ENCODE data around the gene TASOR2. TPM values are rescaled to one million over a fixed set of nuclear protein-coding genes. Genes with fewer than 3 reads are reported as not detected.

The TASOR2 gene
- total and polyA plus RNA-seq, 8 donors = 6.0 to 362 (median 50.1) TPM

DNA sequence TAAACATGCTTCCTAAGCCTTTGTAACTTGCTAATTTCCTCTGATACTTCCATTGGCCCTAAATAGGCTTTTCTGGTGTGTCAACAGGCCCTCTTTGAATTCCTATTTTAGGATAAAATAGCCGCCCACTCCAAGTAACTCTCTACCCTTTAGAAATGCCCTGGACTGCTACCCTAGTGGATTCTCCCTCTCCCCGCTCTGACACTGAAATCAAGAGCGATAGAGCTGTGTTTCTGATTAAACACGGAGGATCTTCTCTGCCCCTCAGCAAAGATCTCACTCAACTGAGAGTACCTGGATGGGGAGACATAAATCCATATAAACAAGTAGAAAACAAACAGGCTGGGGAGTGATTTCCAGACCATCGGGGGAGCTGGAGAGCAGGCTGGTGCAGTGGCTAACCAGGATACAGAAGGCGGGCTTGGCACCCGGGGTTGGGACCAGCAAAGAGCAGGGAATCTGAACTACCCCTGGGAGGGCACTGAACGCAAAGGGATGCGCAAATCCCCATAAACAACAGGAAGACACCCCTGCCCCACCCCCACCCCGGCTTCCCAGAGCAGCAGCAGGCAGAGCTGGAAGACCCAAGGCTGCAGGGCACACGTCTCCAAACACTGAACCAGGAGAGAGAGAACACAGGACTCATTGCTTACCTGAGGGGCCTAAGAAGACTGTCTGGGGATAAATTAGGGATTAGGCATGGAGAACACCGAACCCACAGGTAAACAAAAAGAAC lies 20.8 kb upstream of the TASOR2 start:
- H3K4me3 ChIP-seq = no peak overlapping the region
- TF ChIP-seq POLR2A (IDR thresholded peaks at IDR 0.05) (no peak), POLR2AphosphoS5 (IDR thresholded peaks at IDR 0.05) (no peak), EP300 (IDR thresholded peaks at IDR 0.05) (no peak)
- TF ChIP-seq, protein P1, sequence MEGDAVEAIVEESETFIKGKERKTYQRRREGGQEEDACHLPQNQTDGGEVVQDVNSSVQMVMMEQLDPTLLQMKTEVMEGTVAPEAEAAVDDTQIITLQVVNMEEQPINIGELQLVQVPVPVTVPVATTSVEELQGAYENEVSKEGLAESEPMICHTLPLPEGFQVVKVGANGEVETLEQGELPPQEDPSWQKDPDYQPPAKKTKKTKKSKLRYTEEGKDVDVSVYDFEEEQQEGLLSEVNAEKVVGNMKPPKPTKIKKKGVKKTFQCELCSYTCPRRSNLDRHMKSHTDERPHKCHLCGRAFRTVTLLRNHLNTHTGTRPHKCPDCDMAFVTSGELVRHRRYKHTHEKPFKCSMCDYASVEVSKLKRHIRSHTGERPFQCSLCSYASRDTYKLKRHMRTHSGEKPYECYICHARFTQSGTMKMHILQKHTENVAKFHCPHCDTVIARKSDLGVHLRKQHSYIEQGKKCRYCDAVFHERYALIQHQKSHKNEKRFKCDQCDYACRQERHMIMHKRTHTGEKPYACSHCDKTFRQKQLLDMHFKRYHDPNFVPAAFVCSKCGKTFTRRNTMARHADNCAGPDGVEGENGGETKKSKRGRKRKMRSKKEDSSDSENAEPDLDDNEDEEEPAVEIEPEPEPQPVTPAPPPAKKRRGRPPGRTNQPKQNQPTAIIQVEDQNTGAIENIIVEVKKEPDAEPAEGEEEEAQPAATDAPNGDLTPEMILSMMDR (IDR thresholded peaks at IDR 0.05) = no peak
- intact Hi-C loops (cut with DNase I; ENCODE audit: low total_unique reads) = no loop called here
- H3K27ac ChIP-seq = no peak overlapping the region
- H3K27me3 ChIP-seq = no peaks in the 10 kb centered on the region
- no peaks in the 10 kb centered on the region for H3K36me3 ChIP-seq
- H3K9me3 ChIP-seq = no peaks in the 10 kb centered on the region
- WGBS, 5 donors = 65 to 71% (median 70%) methylated on average over 12 of the region's 12 CpGs
- no peak for DNase-seq
- peaks cover 18 to 72% (median 62%) of the 10 kb centered on the region in 4 donors for H3K4me1 ChIP-seq

DNA sequence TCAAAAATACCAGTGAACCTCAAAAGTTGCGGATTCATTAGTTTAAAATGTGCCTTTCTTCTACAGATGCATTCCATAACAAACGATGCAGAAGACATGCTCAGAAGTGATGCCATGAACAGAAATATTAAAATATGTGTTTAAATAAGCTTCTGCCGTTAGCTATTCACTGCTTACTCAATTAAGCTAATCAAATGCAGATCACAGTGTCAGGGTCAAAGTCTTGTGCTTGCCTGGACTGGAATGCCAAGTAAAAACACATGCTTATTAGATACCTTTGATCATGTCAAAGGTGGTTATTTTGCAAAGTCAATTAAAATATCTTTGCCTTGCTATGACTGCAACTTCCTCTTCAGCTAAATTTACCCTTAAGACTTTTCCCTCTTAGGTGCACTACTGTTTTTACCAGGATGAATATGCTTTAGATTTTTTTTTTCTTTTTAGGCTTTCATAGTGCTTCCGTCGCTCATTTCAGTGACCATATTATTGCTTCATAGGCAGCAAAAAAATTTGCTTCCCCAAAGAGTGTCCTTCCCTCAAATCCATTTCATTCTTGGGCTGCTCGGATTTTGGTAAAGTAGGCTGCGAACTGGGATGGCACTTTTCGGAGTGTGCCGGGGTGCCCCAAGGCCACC lies 19.1 kb upstream of the TASOR2 start:
- H3K36me3 ChIP-seq = no peaks in the 10 kb centered on the region
- H3K4me3 ChIP-seq = peak overlapping the region; percentile 81 to 92 (median 86)
- WGBS, 5 donors = 19 to 23% (median 21%) methylated on average over 9 of the region's 9 CpGs
- TF ChIP-seq POLR2A (IDR thresholded peaks at IDR 0.05) = no peak
- no peak for TF ChIP-seq POLR2AphosphoS5 (IDR thresholded peaks at IDR 0.05)
- TF ChIP-seq, protein P1 (IDR thresholded peaks at IDR 0.05) = no peak
- TF ChIP-seq EP300 (IDR thresholded peaks at IDR 0.05) = no peak
- no peaks in the 10 kb centered on the region for H3K27me3 ChIP-seq
- DNase-seq = no peak
- intact Hi-C loops (cut with DNase I; ENCODE audit: low total_unique reads) = no loop called here
- H3K4me1 ChIP-seq = peaks cover 5 to 57% (median 47%) of the 10 kb centered on the region in 4 donors
- H3K27ac ChIP-seq = peak overlapping the region; percentile 77 to 89 (median 84)
- H3K9me3 ChIP-seq = no peaks in the 10 kb centered on the region

DNA sequence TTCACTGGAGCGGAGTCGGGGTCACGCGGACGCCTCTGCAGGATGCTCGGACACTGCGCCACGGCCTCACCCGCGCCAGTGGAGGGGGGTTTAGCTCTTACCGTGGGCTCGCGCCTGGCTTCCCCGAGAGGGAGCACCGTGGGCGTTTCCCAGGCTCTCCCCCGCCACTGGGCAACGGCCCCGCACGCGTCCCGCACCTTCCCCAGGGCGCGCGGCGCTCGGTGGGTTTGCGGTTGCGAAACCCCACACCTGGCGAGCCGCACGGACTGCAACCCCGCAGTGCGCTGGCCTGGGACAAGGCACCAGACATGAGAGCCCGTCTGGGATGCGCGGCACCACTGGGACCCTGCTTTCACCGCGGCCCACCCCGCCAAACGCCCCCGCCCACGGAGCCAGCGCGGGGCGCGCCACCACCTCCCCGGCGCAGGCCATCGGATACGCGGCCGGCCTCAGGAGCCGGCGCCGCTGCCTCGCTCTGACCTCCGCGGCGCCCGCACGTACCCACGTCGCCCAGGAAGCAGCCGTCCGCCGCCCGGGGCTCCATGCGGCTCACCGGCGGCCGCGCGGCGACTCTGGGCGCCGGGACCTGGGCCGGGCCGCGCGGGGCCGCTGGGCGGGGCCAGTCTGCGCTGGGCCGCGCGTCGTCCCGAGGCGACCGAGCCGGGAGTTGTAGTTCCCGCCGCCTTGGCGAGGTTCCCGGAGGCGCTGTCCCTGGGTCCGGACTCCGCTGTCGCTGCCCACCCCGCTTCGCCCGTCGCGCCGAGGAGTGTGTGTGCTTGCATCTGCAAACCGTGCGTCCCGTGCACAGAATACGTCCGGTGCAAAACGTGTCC lies 18.4 kb upstream of the TASOR2 start, which contains the start of gene ASB13:
Gene ASB13, minus strand, starts transcription at position 588 of the 833 bp plus-strand sequence. Its CDS starts 44 bp downstream, at position 544.
- peak; percentile 78 to 91 for DNase-seq
- Histone ChIP-seq H3K27me3 (no peaks in the 10 kb centered on the region), H3K27ac (peak within 1 kb of the TSS; percentile 77 to 89 (median 84)), H3K36me3 (no peaks in the 10 kb centered on the region), H3K4me1 (peaks cover 5 to 53% (median 41%) of the 10 kb centered on the region in 4 donors), H3K4me3 (peak within 1 kb of the TSS; percentile 81 to 92 (median 86)), H3K9me3 (no peaks in the 10 kb centered on the region)
- intact Hi-C loops (cut with DNase I; ENCODE audit: low total_unique reads) = no loop called here
- TF ChIP-seq, protein P1 (IDR thresholded peaks at IDR 0.05) = no peak
- TF ChIP-seq POLR2A (IDR thresholded peaks at IDR 0.05) = no peak
- no peak for TF ChIP-seq POLR2AphosphoS5 (IDR thresholded peaks at IDR 0.05)
- TF ChIP-seq EP300 (IDR thresholded peaks at IDR 0.05) = no peak
- WGBS, 5 donors = 0 to 1% (median 0%) methylated on average over 17 to 112 of the region's 112 CpGs

Data from stomach (tissue), 9 donors.